ENCODE data around the gene FKBP4. TPM values are rescaled to one million over a fixed set of nuclear protein-coding genes. Genes with fewer than 3 reads are reported as not detected.

Gene FKBP4, protein sequence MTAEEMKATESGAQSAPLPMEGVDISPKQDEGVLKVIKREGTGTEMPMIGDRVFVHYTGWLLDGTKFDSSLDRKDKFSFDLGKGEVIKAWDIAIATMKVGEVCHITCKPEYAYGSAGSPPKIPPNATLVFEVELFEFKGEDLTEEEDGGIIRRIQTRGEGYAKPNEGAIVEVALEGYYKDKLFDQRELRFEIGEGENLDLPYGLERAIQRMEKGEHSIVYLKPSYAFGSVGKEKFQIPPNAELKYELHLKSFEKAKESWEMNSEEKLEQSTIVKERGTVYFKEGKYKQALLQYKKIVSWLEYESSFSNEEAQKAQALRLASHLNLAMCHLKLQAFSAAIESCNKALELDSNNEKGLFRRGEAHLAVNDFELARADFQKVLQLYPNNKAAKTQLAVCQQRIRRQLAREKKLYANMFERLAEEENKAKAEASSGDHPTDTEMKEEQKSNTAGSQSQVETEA
- total RNA-seq, result 14.4 and 17.4 TPM in 2 replicates

DNA sequence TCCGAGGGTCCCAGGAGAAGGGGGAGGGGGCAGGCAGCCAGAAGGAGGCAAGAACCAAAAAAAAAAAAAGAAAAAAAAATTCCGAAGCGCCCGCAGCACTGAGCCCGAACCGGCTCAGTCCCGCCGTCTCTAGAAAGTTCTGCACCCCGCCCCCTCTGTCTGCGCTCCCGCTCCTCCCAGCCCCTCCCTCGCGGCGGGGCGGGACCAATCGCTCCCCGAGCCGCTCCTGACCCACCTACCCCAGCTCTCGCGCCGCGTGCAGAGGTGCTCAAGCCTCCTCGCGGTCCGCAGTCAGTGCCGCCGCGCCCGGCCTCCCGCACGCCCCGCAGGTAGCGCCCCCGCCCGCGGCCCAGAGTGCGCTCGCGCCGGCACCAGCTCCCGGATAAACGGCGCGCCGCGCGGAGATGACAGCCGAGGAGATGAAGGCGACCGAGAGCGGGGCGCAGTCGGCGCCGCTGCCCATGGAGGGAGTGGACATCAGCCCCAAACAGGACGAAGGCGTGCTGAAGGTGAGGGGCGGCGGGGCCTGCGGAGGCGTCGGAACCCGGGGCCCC lies at the start of gene FKBP4:
Gene FKBP4 (plus strand): TSS at position 235 of the 554 bp plus-strand sequence. CDS start 170 bp downstream, at position 405.
- Histone ChIP-seq H4K20me1 (ENCODE audit: insufficient read depth, low read length) (peaks cover 15% of the 10 kb centered on the region), H3K9me3 (ENCODE audit: low read depth, low read length) (no peaks in the 10 kb centered on the region), H3K27me3 (ENCODE audit: insufficient read depth, low read length) (peaks cover 12% of the 10 kb centered on the region), H3K4me3 (ENCODE audit: insufficient read depth, low read length) (peak within 1 kb of the TSS; percentile 92), H3K4me2 (ENCODE audit: insufficient read depth, low read length) (peak within 1 kb of the TSS; percentile 99), H3K4me1 (ENCODE audit: insufficient read depth, low read length) (peaks cover 12% of the 10 kb centered on the region), H3K36me3 (ENCODE audit: insufficient read depth, low read length) (peaks cover 24% of the 10 kb centered on the region), H2AFZ (ENCODE audit: low read length) (peak within 1 kb of the TSS; percentile 96), H3K79me2 (ENCODE audit: insufficient read depth, low read length) (peaks cover 26% of the 10 kb centered on the region), H3K27ac (ENCODE audit: low read depth, low read length) (peak within 1 kb of the TSS; percentile 57)
- TF ChIP-seq, protein P1, sequence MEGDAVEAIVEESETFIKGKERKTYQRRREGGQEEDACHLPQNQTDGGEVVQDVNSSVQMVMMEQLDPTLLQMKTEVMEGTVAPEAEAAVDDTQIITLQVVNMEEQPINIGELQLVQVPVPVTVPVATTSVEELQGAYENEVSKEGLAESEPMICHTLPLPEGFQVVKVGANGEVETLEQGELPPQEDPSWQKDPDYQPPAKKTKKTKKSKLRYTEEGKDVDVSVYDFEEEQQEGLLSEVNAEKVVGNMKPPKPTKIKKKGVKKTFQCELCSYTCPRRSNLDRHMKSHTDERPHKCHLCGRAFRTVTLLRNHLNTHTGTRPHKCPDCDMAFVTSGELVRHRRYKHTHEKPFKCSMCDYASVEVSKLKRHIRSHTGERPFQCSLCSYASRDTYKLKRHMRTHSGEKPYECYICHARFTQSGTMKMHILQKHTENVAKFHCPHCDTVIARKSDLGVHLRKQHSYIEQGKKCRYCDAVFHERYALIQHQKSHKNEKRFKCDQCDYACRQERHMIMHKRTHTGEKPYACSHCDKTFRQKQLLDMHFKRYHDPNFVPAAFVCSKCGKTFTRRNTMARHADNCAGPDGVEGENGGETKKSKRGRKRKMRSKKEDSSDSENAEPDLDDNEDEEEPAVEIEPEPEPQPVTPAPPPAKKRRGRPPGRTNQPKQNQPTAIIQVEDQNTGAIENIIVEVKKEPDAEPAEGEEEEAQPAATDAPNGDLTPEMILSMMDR (IDR thresholded peaks at IDR 0.05; ENCODE audit: extremely low read depth, low read depth, low read length), result no peak
- peak; percentile 100 for DNase-seq (ENCODE audit: insufficient read length, low spot score, missing footprints)

DNA sequence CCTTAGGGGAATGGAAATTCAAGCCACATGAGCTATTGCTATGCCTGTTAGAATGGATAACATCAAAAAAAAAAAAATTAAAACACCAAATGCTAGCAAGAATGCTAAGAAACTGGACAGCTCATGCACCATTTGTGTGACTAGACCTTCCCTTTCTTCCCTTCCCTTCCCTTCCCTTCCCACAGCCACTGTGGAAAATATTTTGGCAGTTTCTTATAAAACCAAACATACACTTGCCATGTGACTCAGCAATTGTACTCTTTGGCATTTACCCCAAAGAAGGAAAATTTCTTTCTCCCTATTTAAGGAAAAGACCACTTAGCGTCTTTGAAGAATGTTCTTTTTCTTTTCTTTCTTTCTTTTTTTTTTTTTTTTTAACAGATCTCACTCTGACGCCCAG lies 49.1 kb upstream of the FKBP4 start:
- H3K4me2 ChIP-seq (ENCODE audit: insufficient read depth, low read length), result no peak overlapping the region
- no peaks in the 10 kb centered on the region for H4K20me1 ChIP-seq (ENCODE audit: insufficient read depth, low read length)
- H3K4me1 ChIP-seq (ENCODE audit: insufficient read depth, low read length), result no peaks in the 10 kb centered on the region
- H2AFZ ChIP-seq (ENCODE audit: low read length), result no peak overlapping the region
- peaks cover 32% of the 10 kb centered on the region for H3K27me3 ChIP-seq (ENCODE audit: insufficient read depth, low read length)
- TF ChIP-seq, protein P1 (IDR thresholded peaks at IDR 0.05; ENCODE audit: extremely low read depth, low read depth, low read length), result no peak
- H3K9me3 ChIP-seq (ENCODE audit: low read depth, low read length), result no peaks in the 10 kb centered on the region
- no peak for DNase-seq (ENCODE audit: insufficient read length, low spot score, missing footprints)
- H3K4me3 ChIP-seq (ENCODE audit: insufficient read depth, low read length), result no peak overlapping the region
- no peaks in the 10 kb centered on the region for H3K79me2 ChIP-seq (ENCODE audit: insufficient read depth, low read length)
- no peaks in the 10 kb centered on the region for H3K36me3 ChIP-seq (ENCODE audit: insufficient read depth, low read length)
- H3K27ac ChIP-seq (ENCODE audit: low read depth, low read length), result no peak overlapping the region

DNA sequence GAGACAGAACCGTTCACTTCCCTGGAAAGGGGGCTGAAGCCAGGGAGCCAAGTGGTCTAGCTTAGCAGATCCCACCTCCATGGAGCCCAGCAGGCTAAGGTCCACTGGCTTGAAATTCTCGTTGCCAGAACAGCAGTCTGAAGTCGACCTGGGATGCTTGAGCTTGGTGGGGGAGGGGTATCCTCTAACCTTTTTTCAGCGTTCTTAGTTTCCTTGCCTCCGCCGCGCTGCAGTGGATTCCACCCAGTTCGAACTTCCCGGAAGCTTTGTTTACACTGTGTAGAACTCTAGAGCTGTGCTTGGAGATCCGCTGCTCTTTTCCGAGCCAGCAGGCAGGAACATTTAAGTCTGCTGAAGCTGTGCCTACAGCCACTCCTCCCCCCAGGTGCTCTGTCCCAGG lies 45.2 kb upstream of the FKBP4 start:
- no peak overlapping the region for H3K4me3 ChIP-seq (ENCODE audit: insufficient read depth, low read length)
- DNase-seq (ENCODE audit: insufficient read length, low spot score, missing footprints), result no peak
- H3K4me2 ChIP-seq (ENCODE audit: insufficient read depth, low read length), result no peak overlapping the region
- H3K9me3 ChIP-seq (ENCODE audit: low read depth, low read length), result no peaks in the 10 kb centered on the region
- no peaks in the 10 kb centered on the region for H3K36me3 ChIP-seq (ENCODE audit: insufficient read depth, low read length)
- H3K4me1 ChIP-seq (ENCODE audit: insufficient read depth, low read length), result no peaks in the 10 kb centered on the region
- H4K20me1 ChIP-seq (ENCODE audit: insufficient read depth, low read length), result no peaks in the 10 kb centered on the region
- peaks cover 24% of the 10 kb centered on the region for H3K27me3 ChIP-seq (ENCODE audit: insufficient read depth, low read length)
- H3K27ac ChIP-seq (ENCODE audit: low read depth, low read length), result no peak overlapping the region
- no peaks in the 10 kb centered on the region for H3K79me2 ChIP-seq (ENCODE audit: insufficient read depth, low read length)
- TF ChIP-seq, protein P1 (IDR thresholded peaks at IDR 0.05; ENCODE audit: extremely low read depth, low read depth, low read length), result no peak
- H2AFZ ChIP-seq (ENCODE audit: low read length), result no peak overlapping the region

DNA sequence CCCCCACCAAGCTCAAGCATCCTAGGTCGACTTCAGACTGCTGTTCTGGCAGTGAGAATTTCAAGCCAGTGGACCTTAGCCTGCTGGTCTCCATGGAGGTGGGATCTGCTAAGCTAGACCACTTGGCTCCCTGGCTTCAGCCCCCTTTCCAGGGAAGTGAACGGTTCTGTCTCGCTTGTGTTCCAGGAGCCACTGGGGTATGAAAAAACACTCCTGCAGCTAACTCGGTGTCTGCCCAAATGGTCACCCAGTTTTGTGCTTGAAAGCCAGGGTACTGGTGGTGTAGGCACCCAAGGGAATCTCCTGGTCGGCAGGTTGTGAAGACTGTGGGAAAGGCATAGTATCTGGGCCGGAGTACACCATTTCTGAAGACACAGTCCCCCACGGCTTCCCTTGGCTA lies 44.6 kb upstream of the FKBP4 start:
- Histone ChIP-seq H2AFZ (ENCODE audit: low read length) (no peak overlapping the region), H3K4me1 (ENCODE audit: insufficient read depth, low read length) (no peaks in the 10 kb centered on the region), H3K9me3 (ENCODE audit: low read depth, low read length) (no peaks in the 10 kb centered on the region), H3K4me3 (ENCODE audit: insufficient read depth, low read length) (no peak overlapping the region), H4K20me1 (ENCODE audit: insufficient read depth, low read length) (no peaks in the 10 kb centered on the region), H3K36me3 (ENCODE audit: insufficient read depth, low read length) (no peaks in the 10 kb centered on the region), H3K4me2 (ENCODE audit: insufficient read depth, low read length) (no peak overlapping the region), H3K27me3 (ENCODE audit: insufficient read depth, low read length) (peaks cover 20% of the 10 kb centered on the region), H3K27ac (ENCODE audit: low read depth, low read length) (no peak overlapping the region), H3K79me2 (ENCODE audit: insufficient read depth, low read length) (no peaks in the 10 kb centered on the region)
- no peak for DNase-seq (ENCODE audit: insufficient read length, low spot score, missing footprints)
- TF ChIP-seq, protein P1 (IDR thresholded peaks at IDR 0.05; ENCODE audit: extremely low read depth, low read depth, low read length), result no peak

Measured in osteoblast (primary cell).